ENCODE results near the gene EPHA2.

The EPHA2 gene

GRCh38 chr1:16137890-16138467, 17.9 kb downstream of the EPHA2 start:
- no peak overlapping the region for H3K4me3 ChIP-seq (ENCODE audit: low read depth, low read length)
- no peak for TF ChIP-seq MAX (IDR thresholded peaks at IDR 0.05; ENCODE audit: low read depth, low read length)
- TF ChIP-seq POLR2A (IDR thresholded peaks at IDR 0.05; ENCODE audit: extremely low read depth, insufficient read length): no peak
- TF ChIP-seq, protein P1, sequence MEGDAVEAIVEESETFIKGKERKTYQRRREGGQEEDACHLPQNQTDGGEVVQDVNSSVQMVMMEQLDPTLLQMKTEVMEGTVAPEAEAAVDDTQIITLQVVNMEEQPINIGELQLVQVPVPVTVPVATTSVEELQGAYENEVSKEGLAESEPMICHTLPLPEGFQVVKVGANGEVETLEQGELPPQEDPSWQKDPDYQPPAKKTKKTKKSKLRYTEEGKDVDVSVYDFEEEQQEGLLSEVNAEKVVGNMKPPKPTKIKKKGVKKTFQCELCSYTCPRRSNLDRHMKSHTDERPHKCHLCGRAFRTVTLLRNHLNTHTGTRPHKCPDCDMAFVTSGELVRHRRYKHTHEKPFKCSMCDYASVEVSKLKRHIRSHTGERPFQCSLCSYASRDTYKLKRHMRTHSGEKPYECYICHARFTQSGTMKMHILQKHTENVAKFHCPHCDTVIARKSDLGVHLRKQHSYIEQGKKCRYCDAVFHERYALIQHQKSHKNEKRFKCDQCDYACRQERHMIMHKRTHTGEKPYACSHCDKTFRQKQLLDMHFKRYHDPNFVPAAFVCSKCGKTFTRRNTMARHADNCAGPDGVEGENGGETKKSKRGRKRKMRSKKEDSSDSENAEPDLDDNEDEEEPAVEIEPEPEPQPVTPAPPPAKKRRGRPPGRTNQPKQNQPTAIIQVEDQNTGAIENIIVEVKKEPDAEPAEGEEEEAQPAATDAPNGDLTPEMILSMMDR (IDR thresholded peaks at IDR 0.05; ENCODE audit: low read depth, low read length): no peak
- no peak for TF ChIP-seq MYC (IDR thresholded peaks at IDR 0.05; ENCODE audit: low read depth, low read length)
- no peak for DNase-seq (ENCODE audit: low read depth)

GRCh38 chr1:16135501-16135900, 20.4 kb downstream of the EPHA2 start:
- no peak for TF ChIP-seq MYC (IDR thresholded peaks at IDR 0.05; ENCODE audit: low read depth, low read length)
- no peak for TF ChIP-seq POLR2A (IDR thresholded peaks at IDR 0.05; ENCODE audit: extremely low read depth, insufficient read length)
- no peak for TF ChIP-seq MAX (IDR thresholded peaks at IDR 0.05; ENCODE audit: low read depth, low read length)
- TF ChIP-seq, protein P1 (IDR thresholded peaks at IDR 0.05; ENCODE audit: low read depth, low read length): no peak
- no peak overlapping the region for H3K4me3 ChIP-seq (ENCODE audit: low read depth, low read length)
- no peak for DNase-seq (ENCODE audit: low read depth)

GRCh38 chr1:16134906-16135305, 21.0 kb downstream of the EPHA2 start:
- DNase-seq (ENCODE audit: low read depth): no peak
- no peak overlapping the region for H3K4me3 ChIP-seq (ENCODE audit: low read depth, low read length)
- TF ChIP-seq MAX (IDR thresholded peaks at IDR 0.05; ENCODE audit: low read depth, low read length): no peak
- TF ChIP-seq POLR2A (IDR thresholded peaks at IDR 0.05; ENCODE audit: extremely low read depth, insufficient read length): no peak
- TF ChIP-seq, protein P1 (IDR thresholded peaks at IDR 0.05; ENCODE audit: low read depth, low read length): no peak
- TF ChIP-seq MYC (IDR thresholded peaks at IDR 0.05; ENCODE audit: low read depth, low read length): no peak

GRCh38 chr1:16134066-16134801, 21.6 kb downstream of the EPHA2 start:
- no peak for TF ChIP-seq MAX (IDR thresholded peaks at IDR 0.05; ENCODE audit: low read depth, low read length)
- no peak for TF ChIP-seq MYC (IDR thresholded peaks at IDR 0.05; ENCODE audit: low read depth, low read length)
- no peak for TF ChIP-seq POLR2A (IDR thresholded peaks at IDR 0.05; ENCODE audit: extremely low read depth, insufficient read length)
- TF ChIP-seq, protein P1 (IDR thresholded peaks at IDR 0.05; ENCODE audit: low read depth, low read length): no peak
- no peak overlapping the region for H3K4me3 ChIP-seq (ENCODE audit: low read depth, low read length)
- DNase-seq (ENCODE audit: low read depth): no peak

DNA sequence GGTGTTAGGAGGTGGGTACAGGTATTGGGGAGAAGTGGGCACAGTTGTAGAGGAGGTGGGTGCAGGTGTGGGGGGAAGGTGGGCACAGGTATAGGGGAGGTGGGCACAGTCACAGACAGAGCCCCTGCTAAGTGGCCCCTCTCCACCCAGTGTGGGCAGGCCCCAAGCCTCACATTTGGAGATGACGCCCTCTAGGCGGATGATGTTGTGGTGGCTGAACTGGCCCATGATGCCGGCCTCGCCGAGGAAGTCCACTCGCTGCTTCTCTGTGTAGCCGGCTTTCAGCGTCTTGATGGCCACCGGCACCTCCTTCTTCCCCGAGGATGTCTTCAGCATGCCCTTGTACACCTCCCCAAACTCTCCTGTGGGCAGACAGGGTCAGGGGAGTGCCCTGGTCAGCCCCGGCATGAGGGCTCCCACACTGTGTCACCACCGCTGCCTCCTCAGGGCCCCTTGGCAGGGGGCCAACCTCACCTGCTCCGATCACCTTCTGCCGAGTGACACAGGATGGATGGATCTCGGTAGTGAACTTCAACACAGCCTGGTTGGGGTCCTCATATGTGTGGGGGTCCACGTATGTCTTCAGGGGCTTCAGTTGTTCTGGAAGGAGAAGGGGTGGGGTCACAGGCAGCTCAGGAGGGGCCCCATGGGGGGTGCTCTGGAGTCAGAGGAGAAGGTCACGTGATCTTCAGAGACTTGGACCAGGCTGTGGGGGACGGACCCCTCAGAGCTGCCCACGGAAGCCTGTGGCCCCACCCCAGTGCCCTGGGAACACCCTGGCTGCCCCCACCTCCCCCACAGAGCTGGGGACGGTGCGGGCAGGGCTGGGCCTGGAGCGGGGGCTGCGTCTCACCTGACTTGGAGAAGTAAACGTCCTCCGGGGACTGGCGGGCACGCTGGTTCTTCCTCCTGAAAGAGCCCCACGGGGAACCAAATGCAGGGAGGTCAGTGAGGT, 22.6 kb downstream of the EPHA2 start:
- TF ChIP-seq, protein P1 (IDR thresholded peaks at IDR 0.05; ENCODE audit: low read depth, low read length): no peak
- no peak for TF ChIP-seq MAX (IDR thresholded peaks at IDR 0.05; ENCODE audit: low read depth, low read length)
- no peak for TF ChIP-seq MYC (IDR thresholded peaks at IDR 0.05; ENCODE audit: low read depth, low read length)
- TF ChIP-seq POLR2A (IDR thresholded peaks at IDR 0.05; ENCODE audit: extremely low read depth, insufficient read length): no peak
- DNase-seq (ENCODE audit: low read depth): peak; percentile 38
- no peak overlapping the region for H3K4me3 ChIP-seq (ENCODE audit: low read depth, low read length)
